Heart left ventricle (tissue), 16 donors: ENCODE results near the gene GRAMD4. TPM values are rescaled to one million over a fixed set of nuclear protein-coding genes. Genes with fewer than 3 reads are reported as not detected.

Source experiments
- ATAC-seq, 4 donors: fragments of 200-7000 bp; cut with Tn5 transposase; one replicate each; pipeline ENCODE4 v1.9.1; 2020 to 2022; ENCODE audit warnings: moderate library complexity in 4 of 4, mild to moderate bottlenecking in 3 of 4, moderate number of reproducible peaks in 1 of 4
- DNase-seq, 5 donors: peaks; one replicate each; pipeline ENCODE4 v3.0.0-alpha.2; 2020
- H3K27ac ChIP-seq, 12 donors: fragments of 200-600 bp; sonication (generic) in 4 of 12; one replicate each; pipeline versions ENCODE4 v1.5.0 to v1.8.0; 2016 to 2022; ENCODE audit warnings: mild to moderate bottlenecking in 2 of 12
- H3K27me3 ChIP-seq, 9 donors: fragments of 200-600 bp; sonication (generic) in 2 of 9; one replicate each; pipeline versions ENCODE4 v1.5.1 to v1.8.0; 2016 to 2022; ENCODE audit warnings: mild to moderate bottlenecking in 3 of 9
- H3K36me3 ChIP-seq, 9 donors: fragments of 200-600 bp; sonication (generic) in 2 of 9; one replicate each; pipeline versions ENCODE4 v1.5.0 to v1.8.0; 2018 to 2022; ENCODE audit warnings: mild to moderate bottlenecking in 2 of 9
- H3K4me1 ChIP-seq, 12 donors: fragments of 200-600 bp; sonication (generic) in 4 of 12; one replicate each; pipeline versions ENCODE4 v1.5.0 to v1.8.0; 2016 to 2022; ENCODE audit warnings: mild to moderate bottlenecking in 3 of 12
- H3K4me3 ChIP-seq, 12 donors: fragments of 200-600 bp; sonication (generic) in 4 of 12; one replicate each; pipeline versions ENCODE4 v1.5.0 to v1.8.0; 2017 to 2022; ENCODE audit warnings: mild to moderate bottlenecking in 9 of 12, moderate library complexity in 4 of 12
- H3K9me3 ChIP-seq, 12 donors: fragments of 200-600 bp; sonication (generic) in 4 of 12; one replicate each; pipeline versions ENCODE4 v1.5.0 to v1.8.0; 2016 to 2022; ENCODE audit warnings: mild to moderate bottlenecking in 1 of 12
- CTCF ChIP-seq, 12 donors: fragments of 200-600 bp; sonication (generic) in 4 of 12; IDR thresholded peaks; one replicate each; pipeline versions ENCODE4 v1.5.0 to v1.8.0; 2018 to 2022; ENCODE audit warnings: antibody characterized with exemption in 12 of 12, mild to moderate bottlenecking in 5 of 12
- POLR2A ChIP-seq, 2 donors: fragments of 450-650 bp; IDR thresholded peaks; one replicate each; pipeline ENCODE4 v1.6.1; 2017; ENCODE audit warnings: antibody characterized with exemption in 2 of 2, mild to moderate bottlenecking in 2 of 2, moderate library complexity in 2 of 2
- WGBS, 4 donors: extraction: QIAGEN DNeasy Blood & Tissue Kit in 2 of 4; methylation state at CpG; one replicate each; pipeline versions ENCODE4 v1.1.5 to v1.1.7; 2013 to 2018; 5-methylcytosine and 5-hydroxymethylcytosine counted together
- intact Hi-C, 10 donors: fragments of 100-400 bp; cut with DNase I; formaldehyde crosslinking; loops; one replicate each; pipeline versions ENCODE4 v1.11.1 to v1.14.2; 2022
- polyA plus RNA-seq, 2 donors: library from polyadenylated mRNA; stranded (reverse); fragments of 200-250 nt; gene quantifications; one replicate each; pipeline ENCODE4 v1.2.3, GENCODE V29; 2013
- total RNA-seq, 9 donors: library from RNA; depleted of rRNA in 2 of 9; stranded (reverse); fragments of >200 nt in 2 of 9; fragmentation: NEBNext Ultra II Directional in 3 of 9; extraction: Animal tissue kit (Norgen Biotek cat#: 25700) in 3 of 9; gene quantifications; one replicate each; pipeline versions ENCODE4 v1.1.0 to v1.2.4, GENCODE V29; 2016 to 2023
- donor health status: ischemic (EF 13 %, LVEDD 7.1; RV severe dilation, severe dysfunction).
- donor health status: healthy with polysubstance abuse.
- donor health status: DM: no; HTN: yes; CAD: no.
- donor health status: DM: no; HTN: no; CAD: no.
- donor health status: ischemic (EF 25% LVEDD 6.9; RV normal size, moderate dysfunction).
- donor health status: ischemic (EF 25% LVEDD 5.7; RV mildly dilated, moderate dysfunction).
- donor health status: healthy.
- donor health status: DM: yes; HTN: yes; CAD: no.
- donor health status: ischemic (EF 35%, LVEDD 5.7; RV mildly dilated, moderate dysfunction).
- donor health status: nonischemic (EF 11% LVEDD 7.7; RV severe dilation, severe dysfunction).
- donor health status: DM: yes; HTN: yes; CAD: no.
- donor health status: PGD.
- donor health status: ischemic (EF 29% LVEDD 5.4; RV normal size, mild dysfunction).
- donor health status: nonischemic (EF 23%, LVEDD 6.1; RV moderate dilation, normal function).

GRAMD4 gene
- total and polyA plus RNA-seq, 11 donors: 22.4 to 122 (median 63.1) TPM

DNA sequence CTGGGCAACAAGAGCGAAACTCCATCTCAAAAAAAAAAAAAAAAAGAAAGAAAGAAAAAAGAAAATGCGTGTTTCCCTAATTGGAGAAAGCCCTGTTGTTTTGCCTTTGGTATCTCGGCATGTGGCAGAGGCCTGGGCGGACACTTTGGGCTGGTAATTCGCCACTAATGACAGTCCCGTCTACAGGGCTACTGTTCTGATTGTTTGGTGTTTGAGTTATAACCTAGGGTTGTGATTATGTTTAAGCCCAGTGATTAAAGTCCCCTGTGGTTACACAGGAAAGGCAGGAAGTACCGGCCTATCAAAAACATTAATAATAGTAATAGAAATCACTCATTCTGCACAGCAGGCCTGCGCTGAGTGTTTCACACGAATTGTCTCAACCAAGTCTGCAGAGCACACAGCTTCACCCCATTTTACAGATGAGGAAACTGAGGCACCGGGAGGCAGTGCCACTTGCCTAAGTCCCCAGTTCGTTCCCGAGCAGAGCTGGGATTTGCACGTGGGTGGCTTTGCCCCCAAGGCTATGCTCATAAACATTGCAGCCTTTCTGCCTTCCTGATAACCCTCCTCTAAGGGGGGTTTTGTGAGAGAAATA, 39.1 kb upstream of the GRAMD4 start:
- H3K36me3 ChIP-seq: no peaks in the 10 kb centered on the region
- no peaks in the 10 kb centered on the region for H3K27me3 ChIP-seq
- WGBS, 4 donors: 37 to 55% (median 45%) methylated on average over 13 of the region's 13 CpGs
- no peaks in the 10 kb centered on the region for H3K9me3 ChIP-seq
- no peak for TF ChIP-seq CTCF (IDR thresholded peaks at IDR 0.05)
- H3K27ac ChIP-seq: peak overlapping the region; percentile 10 to 96 (median 83)
- intact Hi-C loops: loop anchor here in 2 of 10 donors (5.0 kb wide), 2 partner anchors 41 to 151 kb away; partner anchors contain the start of gene GRAMD4 (in 1 of the 2)
- H3K4me1 ChIP-seq: peaks cover 24 to 81% (median 66%) of the 10 kb centered on the region in 12 donors
- no peak overlapping the region for H3K4me3 ChIP-seq
- peak in 1 of 5 donors; percentile 18 for DNase-seq
- ATAC-seq: peak in 1 of 4 donors; percentile 18

GRCh38 chr22:46581538-46582244, 38.5 kb upstream of the GRAMD4 start:
- Histone ChIP-seq H3K4me3 (no peak overlapping the region), H3K9me3 (no peaks in the 10 kb centered on the region), H3K36me3 (no peaks in the 10 kb centered on the region), H3K27ac (peak overlapping the region in 10 of 12 donors; percentile 3 to 96 (median 83)), H3K4me1 (peaks cover 24 to 83% (median 66%) of the 10 kb centered on the region in 12 donors), H3K27me3 (no peaks in the 10 kb centered on the region)
- intact Hi-C loops: loop anchor here in 2 of 10 donors (5.0 kb wide), 2 partner anchors 41 to 151 kb away; partner anchors contain the start of gene GRAMD4 (in 1 of the 2)
- peak in 1 of 4 donors; percentile 7 for ATAC-seq
- WGBS, 4 donors: 49 to 52% (median 52%) methylated on average over 12 to 14 of the region's 14 CpGs
- peak in 2 of 5 donors; percentile 18 to 55 for DNase-seq
- TF ChIP-seq POLR2A (IDR thresholded peaks at IDR 0.05) (no peak), CTCF (IDR thresholded peaks at IDR 0.05) (no peak)

GRCh38 chr22:46582281-46582933, 37.8 kb upstream of the GRAMD4 start:
- Histone ChIP-seq H3K9me3 (no peaks in the 10 kb centered on the region), H3K4me1 (peaks cover 24 to 90% (median 73%) of the 10 kb centered on the region in 12 donors), H3K4me3 (no peak overlapping the region), H3K27ac (peak overlapping the region in 6 of 12 donors; percentile 3 to 96 (median 56)), H3K36me3 (no peaks in the 10 kb centered on the region), H3K27me3 (no peaks in the 10 kb centered on the region)
- DNase-seq: peak in 1 of 5 donors; percentile 20
- no peak for TF ChIP-seq POLR2A (IDR thresholded peaks at IDR 0.05)
- no peak for TF ChIP-seq CTCF (IDR thresholded peaks at IDR 0.05)
- 68 to 79% (median 77%) methylated on average over 14 of the region's 14 CpGs for WGBS, 4 donors
- ATAC-seq: no peak
- intact Hi-C loops: loop anchor here in 2 of 10 donors (5.0 kb wide), 2 partner anchors 40 to 150 kb away; partner anchors contain the start of gene GRAMD4 (in 1 of the 2)
